Left renal pelvis (tissue), 4 donors: ENCODE data around the gene EHBP1L1. TPM values are rescaled to one million over a fixed set of nuclear protein-coding genes. Genes with fewer than 3 reads are reported as not detected.

ENCODE experiments used
- DNase-seq, 4 donors: peaks; one replicate each; pipeline ENCODE4 v3.0.0-alpha.2; 2013; ENCODE audit warnings: low read depth in 4 of 4, low spot score in 3 of 4
- polyA plus RNA-seq, 4 donors: library from polyadenylated mRNA; unstranded; fragments of 120-200 nt; gene quantifications; one replicate each; pipeline ENCODE4 v1.2.1, GENCODE V29; 2013; ENCODE audit not compliant: insufficient read length in 4 of 4

EHBP1L1 gene
- polyA plus RNA-seq, 4 donors, result 10.0 to 29.2 (median 20.2) TPM

- DNase-seq, result no peak
Measured at GRCh38 chr11:65545853-65546216, 30.0 kb upstream of the EHBP1L1 start.

GRCh38 chr11:65546217-65546958 is 29.5 kb upstream of the EHBP1L1 start:
- DNase-seq, result no peak

GRCh38 chr11:65547446-65548125 is 28.3 kb upstream of the EHBP1L1 start:
- DNase-seq, result no peak

- DNase-seq, result no peak
Measured at GRCh38 chr11:65548395-65548794, 27.5 kb upstream of the EHBP1L1 start.

DNA sequence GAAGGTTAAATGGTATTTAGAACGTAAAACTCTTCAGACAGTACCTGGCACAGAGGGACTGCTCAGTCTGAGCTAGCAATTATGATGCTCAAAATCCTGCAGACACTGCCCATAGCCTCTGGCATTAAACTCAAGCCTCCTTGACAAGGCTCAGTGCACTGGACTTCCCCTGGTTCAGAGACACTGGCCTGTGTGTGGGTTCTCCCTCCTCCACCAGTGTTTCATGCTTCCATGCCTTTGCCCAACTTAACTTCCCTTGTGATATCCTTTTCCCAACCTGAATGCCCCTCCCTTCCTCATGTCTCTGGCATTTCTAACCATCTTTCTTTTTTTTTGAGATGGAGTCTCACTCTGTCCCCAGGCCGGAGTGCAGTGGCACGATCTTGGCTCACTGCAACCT is 26.8 kb upstream of the EHBP1L1 start:
- DNase-seq, result no peak

- no peak for DNase-seq
Measured at GRCh38 chr11:65551572-65552387, 24.1 kb upstream of the EHBP1L1 start.

- no peak for DNase-seq
Measured at GRCh38 chr11:65552388-65552951, 23.4 kb upstream of the EHBP1L1 start.

DNA sequence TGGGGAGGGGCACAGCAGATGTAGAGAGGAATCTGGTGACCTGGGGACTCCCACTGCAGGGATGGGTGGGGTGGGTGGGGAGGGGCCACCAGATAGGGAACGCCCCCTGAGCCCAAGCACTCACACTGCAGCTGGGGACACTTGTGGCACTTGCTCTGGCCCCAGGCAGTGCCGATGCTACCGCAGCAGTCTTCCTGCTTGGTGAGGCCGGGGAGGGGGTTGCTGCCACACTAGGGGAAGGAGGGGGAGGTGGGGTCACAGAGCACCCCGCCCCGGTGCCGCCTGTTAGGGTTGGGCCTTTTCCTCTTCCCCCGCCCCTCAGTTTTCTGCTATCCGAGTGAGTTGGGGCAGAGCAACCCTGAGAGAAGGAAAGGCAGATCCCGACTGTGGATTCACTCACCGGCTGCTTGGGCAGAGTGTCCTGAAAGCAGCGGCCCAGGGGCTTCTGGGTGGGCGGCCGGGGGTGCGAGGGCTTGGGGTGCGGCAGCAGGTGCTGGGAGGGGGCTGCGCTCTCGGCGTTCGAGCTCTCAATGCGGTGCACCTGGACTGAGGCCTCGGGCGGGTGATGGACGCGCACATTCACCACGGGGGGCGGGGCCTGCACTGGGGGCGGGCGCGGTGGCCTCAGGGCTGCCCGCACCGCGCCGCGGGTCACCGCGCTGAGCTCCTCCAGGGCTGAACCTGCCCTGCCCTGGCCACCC is 22.4 kb upstream of the EHBP1L1 start:
- DNase-seq, result no peak

DNA sequence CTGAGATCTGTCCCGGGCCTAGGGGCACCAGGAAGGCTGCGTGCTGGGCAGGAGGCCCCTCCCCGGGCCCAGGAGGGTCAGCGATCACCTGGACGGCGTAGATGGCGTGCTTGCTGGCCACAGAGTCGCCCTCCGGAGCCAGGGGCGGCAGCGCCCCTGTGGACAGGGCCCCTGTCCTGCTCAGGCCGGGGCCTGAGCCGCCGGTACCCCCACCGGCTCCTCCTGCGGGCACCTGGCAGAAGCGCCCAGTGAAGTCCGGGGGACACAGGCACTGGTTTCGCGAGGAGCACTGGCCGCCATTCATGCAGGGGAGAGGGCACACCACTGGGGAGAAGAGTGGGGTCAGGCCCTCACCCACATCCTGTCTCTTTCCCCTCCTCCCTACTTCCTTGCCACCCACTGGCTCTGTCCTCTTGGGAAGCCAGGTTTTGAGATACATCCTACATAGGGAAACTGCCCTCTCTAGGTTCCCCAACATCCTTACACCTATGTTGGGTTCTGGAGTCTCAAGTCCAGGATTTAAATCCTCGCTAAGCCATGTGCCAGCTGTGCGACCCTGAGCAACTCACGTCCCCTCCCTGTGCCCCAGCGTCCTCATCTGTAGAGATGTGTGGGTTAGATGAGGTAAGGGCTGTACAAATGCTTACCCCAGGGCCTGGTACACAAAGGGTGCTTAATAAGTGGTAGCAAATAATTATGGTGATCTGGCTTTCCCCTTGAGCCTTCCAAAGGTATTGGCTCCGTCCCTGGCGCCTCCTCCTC is 21.6 kb upstream of the EHBP1L1 start:
- no peak for DNase-seq

DNA sequence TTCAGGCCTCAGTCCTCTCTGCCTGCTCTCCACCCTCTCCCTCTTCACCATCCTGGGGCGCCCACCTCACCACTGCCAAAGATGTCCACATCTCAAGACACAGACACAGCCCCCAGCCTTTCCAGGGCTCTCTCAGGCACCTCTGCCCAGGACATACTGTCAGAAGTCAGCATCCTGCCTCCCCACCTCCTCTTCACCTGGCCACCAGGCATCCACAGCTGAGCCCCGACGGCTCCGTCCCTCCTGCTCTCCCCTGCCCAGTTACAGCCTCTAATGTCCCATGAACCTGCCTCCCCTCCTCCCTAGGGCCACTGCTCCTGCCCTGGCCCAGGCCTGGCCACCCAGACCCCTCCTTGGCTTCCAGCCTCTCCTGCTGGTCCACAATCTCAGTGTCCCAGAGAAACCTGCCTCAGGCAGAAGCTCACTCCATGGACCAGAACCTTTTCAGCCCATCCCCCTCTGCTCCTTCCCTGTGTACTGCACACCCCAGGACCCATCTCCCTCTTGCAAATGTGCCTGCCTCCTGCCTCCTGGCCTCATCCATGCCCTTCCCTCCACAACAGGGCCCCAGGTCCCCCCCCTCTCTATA is 20.9 kb upstream of the EHBP1L1 start:
- no peak for DNase-seq

- DNase-seq, result no peak
Measured at GRCh38 chr11:65555693-65556231, 20.1 kb upstream of the EHBP1L1 start.

- DNase-seq, result no peak
Measured at GRCh38 chr11:65556470-65557279, 19.2 kb upstream of the EHBP1L1 start.

- DNase-seq, result no peak
Measured at GRCh38 chr11:65557280-65558001, 18.4 kb upstream of the EHBP1L1 start.

- no peak for DNase-seq
Measured at GRCh38 chr11:65558002-65558929, 17.6 kb upstream of the EHBP1L1 start, which contains the start of gene LTBP3. Gene LTBP3, minus strand, starts transcription at chr11:65558359. Its CDS starts 400 bp downstream, at chr11:65557959.

- no peak for DNase-seq
Measured at GRCh38 chr11:65558930-65559509, 16.8 kb upstream of the EHBP1L1 start.

- no peak for DNase-seq
Measured at GRCh38 chr11:65559535-65559934, 16.3 kb upstream of the EHBP1L1 start.
